IMR-90 (cell line): ENCODE results near the gene KLHL4.

Experiments
- BHLHE40 ChIP-seq: fragments of 150-350 bp; IDR thresholded peaks from 2 replicates; pipeline ENCODE4 v1.6.1; 2016; ENCODE audit warnings: mild to moderate bottlenecking, low read depth, low read length
- CEBPB ChIP-seq: IDR thresholded peaks from 2 replicates; pipeline ENCODE4 v1.6.1; 2012; ENCODE audit warnings: low read depth, low read length, improper control_type of control experiment
- CHD1 ChIP-seq: IDR thresholded peaks from 2 replicates; pipeline ENCODE4 v1.6.1; 2012; ENCODE audit warnings: low read depth, low read length, improper control_type of control experiment
- FOS ChIP-seq: fragments of 150-350 bp; IDR thresholded peaks from 2 replicates; pipeline ENCODE4 v1.6.1; 2016; ENCODE audit warnings: low read depth, low read length
- MXI1 ChIP-seq: IDR thresholded peaks from 2 replicates; pipeline ENCODE4 v1.6.1; 2012; ENCODE audit warnings: low read depth, mild to moderate bottlenecking, low read length, moderate library complexity, borderline replicate concordance
- NFE2L2 ChIP-seq: fragments of 150-350 bp; IDR thresholded peaks from 2 replicates; pipeline ENCODE4 v1.6.1; 2016; ENCODE audit warnings: low read depth, mild to moderate bottlenecking, low read length
- POLR2A ChIP-seq: IDR thresholded peaks from 2 replicates; pipeline ENCODE4 v1.6.1; 2012; ENCODE audit warnings: mild to moderate bottlenecking, low read depth, low read length
- RAD21 ChIP-seq: IDR thresholded peaks from 2 replicates; pipeline ENCODE4 v1.6.1; 2012; ENCODE audit warnings: low read length, improper control_type of control experiment
- RCOR1 ChIP-seq: IDR thresholded peaks from 2 replicates; pipeline ENCODE4 v1.6.1; 2012; ENCODE audit warnings: mild to moderate bottlenecking, low read length, improper control_type of control experiment; ENCODE audit not compliant: insufficient replicate concordance
- RFX5 ChIP-seq: IDR thresholded peaks from 2 replicates; pipeline ENCODE4 v1.8.0; 2012; ENCODE audit warnings: low read depth, mild to moderate bottlenecking, low read length, moderate library complexity
- SMC3 ChIP-seq: fragments of 150-350 bp; IDR thresholded peaks from 2 replicates; pipeline ENCODE4 v1.6.1; 2016; ENCODE audit warnings: low read depth, mild to moderate bottlenecking, antibody characterized with exemption, low read length, moderate library complexity
- TF ChIP-seq, protein P1 (sequence below): conservative IDR thresholded peaks from 2 replicates; pipeline ENCODE4 v1.5.1; 2012; ENCODE audit warnings: mild to moderate bottlenecking, low read depth, low read length, improper control_type of control experiment
- TF ChIP-seq, protein P2 (sequence below): fragments of 150-350 bp; IDR thresholded peaks from 2 replicates; pipeline ENCODE4 v1.6.1; 2016; ENCODE audit warnings: low read depth, mild to moderate bottlenecking, low read length, moderate library complexity, borderline replicate concordance
- TF ChIP-seq, protein P3 (sequence below): fragments of 150-350 bp; IDR thresholded peaks from 2 replicates; pipeline ENCODE4 v1.6.1; 2017; ENCODE audit warnings: mild to moderate bottlenecking, antibody characterized with exemption, low read length, low read depth

DNA sequence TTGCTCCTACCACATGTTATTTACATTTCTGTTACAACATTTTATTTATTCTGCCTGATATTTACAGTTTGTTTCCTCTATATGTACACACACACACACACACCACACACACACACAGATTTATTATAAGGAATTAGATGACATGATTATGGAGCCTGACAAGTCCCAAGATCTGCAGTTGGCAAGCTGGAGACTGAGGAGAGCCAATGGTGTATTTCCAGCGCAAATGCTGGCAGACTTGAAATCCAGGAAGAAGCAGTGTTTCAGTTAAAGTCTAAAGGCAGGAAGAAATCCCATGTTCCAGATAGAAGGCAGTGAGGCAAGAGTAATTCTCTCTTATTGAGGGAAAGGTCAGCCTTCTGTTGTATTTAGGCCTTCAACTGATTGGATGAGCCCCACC is 1.8 kb upstream of the KLHL4 start:
- no peak for TF ChIP-seq POLR2A
- TF ChIP-seq, protein P1, sequence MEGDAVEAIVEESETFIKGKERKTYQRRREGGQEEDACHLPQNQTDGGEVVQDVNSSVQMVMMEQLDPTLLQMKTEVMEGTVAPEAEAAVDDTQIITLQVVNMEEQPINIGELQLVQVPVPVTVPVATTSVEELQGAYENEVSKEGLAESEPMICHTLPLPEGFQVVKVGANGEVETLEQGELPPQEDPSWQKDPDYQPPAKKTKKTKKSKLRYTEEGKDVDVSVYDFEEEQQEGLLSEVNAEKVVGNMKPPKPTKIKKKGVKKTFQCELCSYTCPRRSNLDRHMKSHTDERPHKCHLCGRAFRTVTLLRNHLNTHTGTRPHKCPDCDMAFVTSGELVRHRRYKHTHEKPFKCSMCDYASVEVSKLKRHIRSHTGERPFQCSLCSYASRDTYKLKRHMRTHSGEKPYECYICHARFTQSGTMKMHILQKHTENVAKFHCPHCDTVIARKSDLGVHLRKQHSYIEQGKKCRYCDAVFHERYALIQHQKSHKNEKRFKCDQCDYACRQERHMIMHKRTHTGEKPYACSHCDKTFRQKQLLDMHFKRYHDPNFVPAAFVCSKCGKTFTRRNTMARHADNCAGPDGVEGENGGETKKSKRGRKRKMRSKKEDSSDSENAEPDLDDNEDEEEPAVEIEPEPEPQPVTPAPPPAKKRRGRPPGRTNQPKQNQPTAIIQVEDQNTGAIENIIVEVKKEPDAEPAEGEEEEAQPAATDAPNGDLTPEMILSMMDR = no peak
- TF ChIP-seq, protein P2, sequence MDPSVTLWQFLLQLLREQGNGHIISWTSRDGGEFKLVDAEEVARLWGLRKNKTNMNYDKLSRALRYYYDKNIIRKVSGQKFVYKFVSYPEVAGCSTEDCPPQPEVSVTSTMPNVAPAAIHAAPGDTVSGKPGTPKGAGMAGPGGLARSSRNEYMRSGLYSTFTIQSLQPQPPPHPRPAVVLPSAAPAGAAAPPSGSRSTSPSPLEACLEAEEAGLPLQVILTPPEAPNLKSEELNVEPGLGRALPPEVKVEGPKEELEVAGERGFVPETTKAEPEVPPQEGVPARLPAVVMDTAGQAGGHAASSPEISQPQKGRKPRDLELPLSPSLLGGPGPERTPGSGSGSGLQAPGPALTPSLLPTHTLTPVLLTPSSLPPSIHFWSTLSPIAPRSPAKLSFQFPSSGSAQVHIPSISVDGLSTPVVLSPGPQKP = no peak
- TF ChIP-seq RAD21 = no peak
- no peak for TF ChIP-seq SMC3
- TF ChIP-seq BHLHE40 = no peak
- TF ChIP-seq CEBPB = no peak
- no peak for TF ChIP-seq RCOR1
- no peak for TF ChIP-seq FOS
- TF ChIP-seq, protein P3, sequence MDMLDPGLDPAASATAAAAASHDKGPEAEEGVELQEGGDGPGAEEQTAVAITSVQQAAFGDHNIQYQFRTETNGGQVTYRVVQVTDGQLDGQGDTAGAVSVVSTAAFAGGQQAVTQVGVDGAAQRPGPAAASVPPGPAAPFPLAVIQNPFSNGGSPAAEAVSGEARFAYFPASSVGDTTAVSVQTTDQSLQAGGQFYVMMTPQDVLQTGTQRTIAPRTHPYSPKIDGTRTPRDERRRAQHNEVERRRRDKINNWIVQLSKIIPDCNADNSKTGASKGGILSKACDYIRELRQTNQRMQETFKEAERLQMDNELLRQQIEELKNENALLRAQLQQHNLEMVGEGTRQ = no peak
- TF ChIP-seq CHD1 = no peak
- no peak for TF ChIP-seq RFX5
- TF ChIP-seq NFE2L2 = no peak
- no peak for TF ChIP-seq MXI1
